ENCODE data around the gene TGFBR2.

GRCh38 chr3:30675774-30676173 lies 69.4 kb downstream of the TGFBR2 start:
- TF ChIP-seq CTCF (IDR thresholded peaks at IDR 0.05 in 2 of 3, conservative IDR thresholded peaks at IDR 0.05 in 1 of 3; ENCODE audit: borderline replicate concordance in 1 of 3, insufficient read depth in 1 of 3, low read depth in 2 of 3, low read length in 2 of 3) (no peak), POLR2A (IDR thresholded peaks at IDR 0.05; ENCODE audit: borderline replicate concordance, extremely low read depth, insufficient read depth, insufficient read length) (no peak), EZH2phosphoT487 (IDR thresholded peaks at IDR 0.05; ENCODE audit: borderline replicate concordance) (no peak), CEBPB (IDR thresholded peaks at IDR 0.05; ENCODE audit: low read depth) (no peak), EZH2 (IDR thresholded peaks at IDR 0.05) (no peak), SRF (IDR thresholded peaks at IDR 0.05; ENCODE audit: low read depth) (no peak), REST (IDR thresholded peaks at IDR 0.05; ENCODE audit: low read depth) (no peak), POLR2AphosphoS5 (IDR thresholded peaks at IDR 0.05; ENCODE audit: low read depth, low read length) (no peak), MAX (IDR thresholded peaks at IDR 0.05) (no peak)
